HG03103 (cell line): ENCODE measurements around the gene E2F3.

Source experiments
- ATAC-seq: cut with Tn5 transposase; IDR thresholded peaks from one replicate; pipeline ENCODE4 v1.9.1; 2021; ENCODE audit warnings: low read depth; ENCODE audit not compliant: unreplicated experiment

The E2F3 gene

GRCh38 chr6:20400456-20401204 lies 1.0 kb upstream of the E2F3 start:
- no peak for ATAC-seq

- ATAC-seq = no peak
Measured at GRCh38 chr6:20402092-20402341, 338 bp downstream of the E2F3 start.

DNA sequence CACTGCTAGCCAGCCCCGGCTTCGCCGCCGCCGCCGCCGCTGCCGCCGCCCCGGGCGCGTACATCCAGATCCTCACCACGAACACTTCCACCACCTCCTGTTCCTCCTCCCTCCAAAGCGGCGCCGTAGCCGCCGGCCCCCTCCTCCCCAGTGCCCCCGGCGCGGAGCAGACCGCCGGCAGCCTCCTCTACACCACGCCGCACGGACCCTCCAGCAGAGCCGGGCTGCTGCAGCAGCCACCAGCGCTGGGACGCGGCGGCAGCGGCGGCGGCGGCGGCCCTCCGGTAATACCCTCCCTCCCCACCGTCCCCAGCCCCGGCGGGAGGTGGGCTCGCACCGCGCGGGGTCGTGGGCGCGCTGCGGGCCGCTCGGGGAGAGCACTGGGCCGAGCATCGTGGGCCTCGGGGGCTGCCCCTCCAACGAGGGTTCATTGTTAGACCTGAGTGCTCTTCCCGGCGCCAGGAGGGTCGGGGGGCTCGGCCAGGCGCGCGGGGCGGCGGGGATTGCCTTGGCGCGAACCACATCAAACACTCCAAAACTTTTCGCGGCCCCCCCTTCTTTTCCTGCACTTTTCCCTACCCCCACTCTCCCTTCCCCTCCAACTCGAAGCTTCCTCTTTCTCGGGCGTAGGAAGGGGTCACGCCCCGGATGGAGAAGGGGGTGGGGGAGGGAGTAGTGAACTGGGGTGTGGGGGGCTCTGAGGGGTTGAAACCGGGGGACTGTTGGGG lies 827 bp downstream of the E2F3 start:
- ATAC-seq = no peak

GRCh38 chr6:20403070-20403765 lies 1.5 kb downstream of the E2F3 start:
- peak; percentile 39 for ATAC-seq

GRCh38 chr6:20403766-20404640 lies 2.3 kb downstream of the E2F3 start:
- ATAC-seq = no peak

GRCh38 chr6:20404641-20405032 lies 3.0 kb downstream of the E2F3 start:
- ATAC-seq = peak; percentile 27

DNA sequence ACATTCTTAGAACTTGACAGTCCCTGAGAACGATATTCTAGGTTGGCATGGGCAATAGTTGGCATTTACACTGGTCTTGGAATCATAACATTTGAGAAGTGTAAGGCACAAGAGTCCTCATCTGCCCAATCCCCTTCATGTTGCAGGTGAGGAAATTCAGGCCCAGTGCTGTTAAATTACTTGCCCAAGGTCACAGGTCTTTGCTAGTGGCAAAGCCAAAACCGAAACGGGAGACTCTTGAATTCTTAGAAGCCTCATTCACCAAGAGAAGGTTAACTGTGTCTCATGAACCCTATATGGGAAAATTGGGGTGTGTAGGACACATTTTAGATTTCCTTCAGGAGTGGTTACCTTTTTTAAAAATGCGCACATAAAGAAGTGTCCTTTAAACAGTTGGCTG lies 7.2 kb downstream of the E2F3 start:
- no peak for ATAC-seq

DNA sequence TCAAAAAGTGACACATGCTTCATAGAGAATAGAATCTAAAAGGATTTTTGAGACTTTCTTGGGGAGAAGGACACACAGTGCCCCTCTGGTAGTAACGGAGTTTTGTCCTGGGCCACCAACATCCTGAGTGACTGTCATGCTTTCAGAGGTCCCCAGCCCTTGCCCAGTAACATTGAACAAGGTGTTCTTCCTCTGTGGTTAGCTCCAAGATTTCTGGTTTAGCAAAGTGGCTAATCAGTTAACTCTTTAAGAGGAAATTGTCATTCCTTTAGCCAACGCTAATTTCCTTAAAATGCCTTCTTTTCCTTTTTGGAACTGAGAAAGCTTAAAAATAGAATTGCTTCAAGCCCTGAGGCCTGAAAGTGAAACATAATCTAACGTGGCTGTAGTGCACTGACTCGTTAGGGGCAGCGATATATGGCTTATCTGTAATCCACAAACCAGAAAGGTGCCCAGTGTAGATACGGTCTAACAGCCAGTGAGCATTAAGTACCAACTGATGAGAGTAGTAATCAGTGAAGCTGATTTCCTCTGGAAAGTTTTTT lies 7.8 kb downstream of the E2F3 start:
- ATAC-seq = peak; percentile 92

DNA sequence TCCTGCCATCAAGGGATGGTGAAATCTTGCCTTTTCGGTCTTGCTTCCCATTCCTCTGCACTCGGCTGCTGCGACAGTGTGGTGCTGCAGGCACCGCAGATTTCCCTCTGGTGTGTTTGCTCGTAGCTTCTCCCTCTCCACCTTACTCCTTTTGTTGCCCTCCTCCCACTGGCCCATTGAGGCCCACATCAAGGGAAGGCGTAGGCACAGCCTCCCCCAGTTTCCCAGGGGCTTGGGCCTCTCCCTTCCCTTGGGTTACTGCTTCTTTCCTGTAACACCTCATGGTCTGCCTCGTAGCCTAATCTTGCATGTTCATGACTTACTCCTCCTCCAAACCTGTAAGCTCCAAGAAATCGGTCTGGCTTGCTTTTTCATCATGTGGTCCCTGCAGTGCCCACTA lies 9.9 kb downstream of the E2F3 start:
- no peak for ATAC-seq

DNA sequence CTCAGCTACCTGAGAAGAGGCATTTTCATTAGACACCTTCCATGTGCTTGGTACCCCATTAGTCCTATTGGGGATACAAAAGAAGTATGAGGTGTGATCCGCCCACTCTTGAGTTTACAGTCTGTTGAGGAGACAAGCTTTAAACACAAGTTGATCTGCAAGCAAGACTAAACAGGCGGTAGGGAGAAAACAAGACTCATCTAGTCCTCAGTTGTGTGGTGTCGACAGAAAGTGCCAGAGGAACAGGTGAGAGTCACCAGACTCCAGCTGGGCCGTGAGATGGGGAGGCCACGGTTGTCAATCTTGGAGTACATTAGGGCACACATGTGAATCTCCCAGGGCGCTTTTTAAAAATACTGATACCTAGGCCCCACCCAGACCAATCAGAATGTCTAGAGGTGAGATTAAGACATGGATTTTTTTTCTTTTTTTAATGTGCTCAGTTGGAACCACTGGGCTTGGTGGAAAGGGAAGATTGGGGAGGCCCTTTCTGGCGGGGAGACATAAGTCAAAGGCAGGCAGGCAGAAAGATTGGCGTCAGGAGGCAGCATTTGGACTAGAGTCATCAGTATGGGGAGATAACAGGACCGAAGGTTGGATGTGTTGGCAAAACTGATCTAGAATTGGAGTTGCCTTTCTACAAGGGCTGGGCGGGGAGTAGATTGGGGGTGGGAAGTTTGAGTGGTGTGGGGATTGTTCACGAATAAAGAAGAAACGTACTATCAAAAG lies 10.4 kb downstream of the E2F3 start:
- ATAC-seq = no peak

- ATAC-seq = no peak
Measured at GRCh38 chr6:20412682-20413073, 11.0 kb downstream of the E2F3 start.

GRCh38 chr6:20413826-20414225 lies 12.1 kb downstream of the E2F3 start:
- no peak for ATAC-seq

- ATAC-seq = no peak
Measured at GRCh38 chr6:20414711-20415110, 13.0 kb downstream of the E2F3 start.

DNA sequence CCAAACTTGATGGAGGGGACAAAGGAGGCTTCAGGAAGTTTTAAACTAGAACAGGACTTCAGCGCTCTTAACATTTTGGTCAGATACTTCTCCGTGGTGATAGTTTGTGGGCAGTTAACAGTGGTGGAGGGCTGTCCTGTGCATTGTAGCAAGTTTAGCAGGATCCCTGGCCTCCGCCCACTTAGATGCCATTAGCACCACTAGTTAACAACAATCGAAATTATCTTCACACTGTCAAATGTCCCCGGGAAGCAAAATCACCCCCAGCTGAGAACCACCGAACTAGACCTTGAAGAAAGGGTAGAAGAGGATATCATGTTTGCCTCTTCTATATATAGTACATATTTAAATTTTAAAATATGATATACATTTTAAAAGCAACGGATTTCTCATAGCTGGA lies 13.6 kb downstream of the E2F3 start:
- no peak for ATAC-seq

DNA sequence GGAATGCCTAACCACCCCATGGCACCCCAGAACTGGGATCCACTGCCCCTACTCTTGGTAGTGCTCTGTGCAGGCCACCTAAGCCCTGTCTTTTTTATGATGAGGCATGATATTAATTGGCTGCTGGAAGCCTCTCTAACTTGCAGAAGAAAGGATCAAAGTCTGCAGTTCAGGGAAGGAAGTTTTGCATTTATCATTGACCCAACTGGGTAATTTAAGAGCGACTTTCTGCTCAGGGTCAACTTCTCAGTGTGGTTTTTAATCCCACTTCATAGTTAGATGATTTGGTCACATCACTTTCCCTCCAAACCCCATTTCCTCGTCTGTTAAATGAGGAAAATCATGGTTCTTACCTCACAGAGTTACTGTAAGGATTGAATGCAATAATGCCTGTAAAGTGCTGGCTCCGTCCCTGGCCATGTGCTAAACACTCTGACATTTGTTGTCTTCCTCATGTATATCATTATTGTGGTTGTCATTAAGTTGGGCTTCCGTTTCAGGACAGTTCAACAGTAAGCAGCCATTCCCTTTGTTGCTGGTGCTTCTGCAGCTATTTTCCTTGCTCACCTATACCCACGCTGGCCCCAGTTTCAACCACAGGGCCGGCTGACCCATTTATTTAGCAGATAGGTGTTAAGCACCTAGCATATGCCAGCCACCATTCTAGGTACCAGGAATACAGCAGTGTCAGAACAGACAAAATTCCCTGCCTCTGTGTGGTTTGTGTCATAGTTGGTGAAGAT lies 14.2 kb downstream of the E2F3 start:
- ATAC-seq = no peak

DNA sequence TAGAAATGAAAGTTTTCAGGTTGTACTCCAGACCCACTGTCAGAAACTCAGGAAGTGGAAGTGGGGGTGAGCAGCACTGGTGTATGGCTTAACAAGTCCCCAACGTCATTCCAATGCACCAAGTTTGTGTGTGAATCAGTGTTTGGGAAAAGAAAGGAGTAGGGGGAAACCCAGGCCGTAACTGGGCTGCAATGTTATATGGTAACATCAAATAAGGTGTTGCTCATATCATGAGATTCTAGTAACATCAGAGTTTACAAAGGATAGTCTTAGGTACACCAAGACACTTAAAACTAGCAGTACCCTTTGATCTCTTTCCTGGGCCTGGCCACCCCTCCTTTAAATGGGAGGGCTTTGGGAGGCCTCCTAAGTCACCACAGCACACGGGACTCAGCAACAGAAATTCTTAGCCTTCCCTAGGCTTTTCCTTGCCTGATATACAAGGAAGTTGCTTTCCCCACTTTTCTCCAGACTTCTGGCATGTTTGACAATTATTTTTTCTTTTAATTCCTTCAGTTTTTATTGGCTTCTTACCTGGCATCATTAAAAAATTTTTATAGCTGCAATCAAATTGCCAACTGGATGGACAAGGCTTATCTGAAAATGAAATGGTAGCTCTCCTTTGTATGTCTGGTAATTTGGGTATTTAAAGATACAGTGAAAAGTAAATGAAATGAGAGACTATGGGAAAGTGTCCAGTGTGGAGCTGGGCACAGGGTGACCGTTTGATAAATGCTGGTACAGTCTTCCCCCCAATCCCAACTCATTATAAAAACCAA lies 15.1 kb downstream of the E2F3 start:
- ATAC-seq = no peak

GRCh38 chr6:20417819-20418218 lies 16.1 kb downstream of the E2F3 start:
- no peak for ATAC-seq

- ATAC-seq = no peak
Measured at GRCh38 chr6:20426177-20427082, 24.8 kb downstream of the E2F3 start.
